NCI-H2171 (cell line): Measurements from ENCODE around the gene FAM114A2.
"Not testable (repeated sequence)": the region's sequence is repeated elsewhere in the genome, so short reads cannot be mapped to it uniquely, and the experiment has no call there.

ENCODE experiments used
- DNase-seq: peaks from one replicate; lab custom pipeline; 2025; lab: John Stamatoyannopoulos, UW

Gene FAM114A2

DNA sequence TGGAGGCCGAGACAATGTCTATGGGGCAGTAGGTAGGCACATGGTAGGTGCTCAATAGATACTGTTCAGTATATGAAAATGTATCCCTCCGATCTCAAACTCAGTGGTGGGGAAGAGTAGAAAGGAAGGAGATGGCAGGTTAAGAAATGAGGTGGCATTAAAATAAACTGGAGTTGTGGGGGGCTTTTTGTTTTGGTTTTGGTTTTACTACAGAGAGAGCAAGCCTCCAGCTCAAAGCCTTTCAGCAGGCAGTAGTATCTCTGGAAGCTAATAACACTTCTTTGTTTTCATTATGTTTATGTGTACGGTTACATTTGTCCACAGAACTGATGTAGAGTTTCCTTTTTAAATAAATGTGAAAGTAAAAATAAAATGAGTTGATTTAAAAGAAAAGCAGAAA is 8.6 kb upstream of the FAM114A2 start:
- no peak for DNase-seq

DNA sequence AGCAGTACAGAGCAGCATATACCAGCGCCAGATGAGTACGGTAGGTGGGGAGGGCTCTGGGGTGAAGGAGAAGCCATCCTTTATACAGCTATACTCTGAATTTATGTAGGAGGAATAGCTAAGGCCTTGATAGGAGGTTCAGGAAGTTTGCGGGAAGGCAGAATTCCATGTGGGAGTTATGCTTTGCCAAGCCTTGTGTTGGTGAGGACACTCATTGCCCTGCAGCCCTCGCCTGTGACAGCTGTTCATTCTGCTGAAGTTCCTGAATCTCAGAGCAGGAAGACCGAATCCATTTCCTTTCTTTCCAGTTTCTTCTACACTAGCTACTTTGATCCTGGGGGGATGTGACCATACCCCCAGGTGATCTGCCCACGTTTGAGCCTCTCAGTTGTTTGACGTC is 7.8 kb upstream of the FAM114A2 start:
- no peak for DNase-seq

DNA sequence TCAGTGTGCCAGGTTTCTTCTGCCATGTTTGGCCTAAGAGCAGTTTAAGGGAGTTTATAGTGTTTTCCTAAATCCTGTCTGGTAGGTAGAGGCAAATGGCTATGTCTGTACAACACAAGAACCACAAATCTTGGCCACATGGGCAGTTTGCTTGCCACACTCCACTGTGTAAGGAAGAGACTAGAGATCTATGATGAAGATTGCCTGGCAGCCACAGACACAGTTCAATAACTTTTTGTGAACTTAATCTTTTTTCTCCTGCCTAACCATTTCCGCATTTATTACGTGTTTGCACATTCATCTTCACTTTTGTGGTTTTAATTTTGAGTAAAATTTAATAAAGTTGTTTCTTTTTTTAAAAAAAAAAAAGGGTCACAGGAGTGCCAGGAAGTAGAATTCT is 5.9 kb upstream of the FAM114A2 start:
- DNase-seq: no peak

DNA sequence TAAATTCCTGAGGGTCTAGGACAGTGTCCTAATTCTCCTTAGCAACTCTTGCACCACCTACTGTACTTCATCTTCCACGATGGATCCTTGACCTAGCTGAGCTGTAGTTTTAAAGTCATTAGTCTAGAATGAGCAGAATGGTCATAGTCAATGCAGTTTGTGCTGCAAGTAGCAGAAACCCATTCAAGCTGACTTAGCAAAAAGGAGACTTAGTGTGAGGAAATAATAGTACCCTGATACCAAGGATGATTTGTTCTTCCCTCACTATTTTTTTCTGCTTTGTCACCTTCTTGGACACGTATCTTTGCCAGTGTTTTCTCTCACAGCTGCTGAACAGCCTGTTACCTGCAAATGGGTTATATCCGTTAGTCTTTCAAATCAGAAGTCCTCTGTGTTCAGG is 5.4 kb upstream of the FAM114A2 start:
- DNase-seq: no peak

DNA sequence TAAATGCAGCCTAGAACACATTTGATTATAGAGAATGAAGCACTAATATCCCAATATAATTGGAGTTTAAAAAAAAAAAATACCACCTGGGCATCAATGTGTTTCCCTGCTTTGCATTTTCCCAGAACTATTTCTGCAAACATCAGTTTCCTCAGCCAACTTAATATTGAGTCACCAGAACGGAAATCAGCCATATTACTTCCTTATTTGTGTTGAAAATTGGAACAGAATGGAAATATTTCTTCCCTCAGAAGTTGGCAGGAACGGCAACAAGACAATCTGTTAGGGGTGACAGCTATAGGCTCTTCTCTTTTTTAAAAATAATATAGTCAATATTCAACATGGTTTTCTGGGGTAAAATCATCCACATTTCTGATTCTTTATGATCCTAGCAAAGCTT is 4.1 kb upstream of the FAM114A2 start:
- DNase-seq: no peak

DNA sequence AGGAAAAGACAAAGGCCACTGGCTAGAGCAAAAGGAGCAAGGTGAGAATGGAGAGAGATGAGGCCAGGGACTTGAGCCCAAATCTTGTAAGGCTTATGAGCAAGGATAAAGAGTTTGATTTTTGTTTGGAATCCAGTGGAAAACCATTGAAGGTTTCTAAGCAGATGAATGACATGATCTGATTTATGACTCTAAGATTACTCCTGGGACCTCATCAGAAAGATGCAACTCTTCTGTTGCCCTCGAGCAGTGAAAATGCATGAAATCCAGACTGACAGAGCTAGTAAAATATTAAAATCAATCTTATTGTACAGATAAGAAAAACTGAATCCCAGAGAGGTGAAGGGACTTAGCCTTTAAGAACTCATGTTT is 734 bp upstream of the FAM114A2 start:
- DNase-seq: no peak

DNA sequence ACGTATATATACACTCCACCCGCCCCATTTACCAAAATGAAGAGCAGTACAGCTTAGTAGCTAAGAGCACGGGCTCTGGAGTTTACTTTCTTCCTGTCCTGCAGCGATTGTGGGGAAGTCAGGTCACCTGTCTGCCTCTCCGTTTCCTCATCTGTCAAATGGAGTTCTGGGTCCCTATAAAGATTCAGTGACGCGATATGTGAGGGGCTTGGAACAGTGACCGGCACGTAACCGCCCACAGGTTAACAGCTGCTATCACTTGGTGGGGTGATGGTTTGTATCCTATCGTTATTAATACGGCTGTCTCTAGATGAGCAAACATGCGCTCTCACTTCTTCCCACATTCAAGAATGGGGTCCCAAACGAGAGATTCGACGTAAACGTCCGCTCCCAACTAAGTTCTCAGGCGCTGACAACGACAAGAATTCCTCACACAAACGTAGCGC is 426 bp downstream of the FAM114A2 start:
- no peak for DNase-seq

DNA sequence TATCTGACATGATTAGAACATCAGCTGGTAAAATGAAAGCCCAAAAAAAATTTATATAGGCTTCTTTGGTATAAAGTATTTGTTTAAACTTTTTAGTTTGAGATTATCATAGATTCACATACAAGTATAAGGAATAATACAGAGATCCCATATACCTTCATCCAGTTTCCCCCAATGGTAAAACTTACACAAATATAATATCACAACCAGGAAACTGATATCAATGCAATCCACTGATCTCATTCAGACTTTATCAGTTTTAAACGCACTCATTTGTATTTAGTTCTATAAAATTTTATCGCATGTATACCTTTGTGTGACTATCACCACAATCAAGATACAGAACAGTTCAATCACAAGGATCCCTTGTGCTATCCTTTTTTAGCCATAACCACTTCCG is 3.8 kb downstream of the FAM114A2 start:
- DNase-seq: no peak

DNA sequence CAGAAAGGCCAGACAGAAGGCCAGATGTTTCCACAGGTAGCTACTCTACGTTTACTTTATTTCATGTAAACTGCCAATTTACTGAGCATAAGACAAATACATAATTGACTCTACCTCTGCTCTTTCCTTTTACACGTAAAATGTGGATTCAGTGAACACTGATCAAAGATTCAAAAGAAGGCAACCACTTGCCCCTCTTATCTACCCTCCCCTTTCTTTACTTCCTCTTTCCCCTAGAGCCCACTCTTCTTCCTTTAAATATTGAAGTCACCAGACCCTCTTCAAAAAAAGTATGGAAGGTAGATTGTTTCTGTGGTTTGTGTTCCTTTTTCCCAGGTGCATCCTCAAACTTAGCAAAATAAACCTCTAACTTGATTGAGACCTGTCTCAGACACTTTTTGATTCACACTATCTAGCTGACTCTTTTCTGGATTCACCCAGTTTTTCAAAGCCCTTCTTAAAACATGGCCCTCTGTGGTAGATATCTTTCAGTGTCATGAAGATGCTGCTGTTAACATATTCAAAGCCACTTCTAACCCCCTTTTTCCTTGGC is 6.7 kb downstream of the FAM114A2 start:
- DNase-seq: no peak

DNA sequence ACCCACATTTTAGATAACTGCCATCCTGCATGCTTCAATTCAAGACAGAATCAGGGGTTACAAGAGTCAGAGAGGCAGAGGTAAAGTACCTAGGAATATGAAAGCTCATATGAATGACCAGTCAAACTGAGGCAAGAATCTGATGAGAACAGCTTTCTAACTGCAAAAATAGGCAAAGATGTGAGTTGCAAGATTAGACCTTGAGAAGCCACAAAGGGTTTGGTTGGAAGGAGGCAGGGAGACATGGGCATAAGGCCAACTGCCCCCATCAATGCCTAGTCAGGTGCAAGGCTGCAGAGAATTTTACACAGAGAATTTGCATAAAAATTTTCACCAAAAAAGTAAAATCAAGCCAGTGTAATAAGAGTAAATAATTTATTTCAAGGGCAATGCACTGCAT is 12.8 kb downstream of the FAM114A2 start:
- no peak for DNase-seq

DNA sequence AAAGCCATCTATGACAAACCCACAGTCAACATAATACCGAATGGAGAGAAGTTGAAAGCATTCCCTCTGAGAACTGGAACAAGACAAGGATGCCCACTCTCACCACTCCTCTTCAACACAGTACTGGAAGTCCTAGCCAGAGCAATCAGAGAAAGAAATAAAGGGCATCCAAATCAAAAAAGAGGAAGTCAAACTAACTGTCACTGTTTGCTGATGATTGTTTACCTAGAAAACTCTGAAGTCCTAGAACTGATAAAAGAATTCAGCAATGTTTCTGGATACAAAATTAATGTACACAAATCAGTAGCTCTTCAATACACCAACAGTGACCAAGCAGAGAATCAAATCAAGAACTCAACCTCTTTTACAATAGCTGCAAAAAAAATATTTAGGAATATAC is 19.8 kb downstream of the FAM114A2 start:
- not testable (repeated sequence) for DNase-seq

DNA sequence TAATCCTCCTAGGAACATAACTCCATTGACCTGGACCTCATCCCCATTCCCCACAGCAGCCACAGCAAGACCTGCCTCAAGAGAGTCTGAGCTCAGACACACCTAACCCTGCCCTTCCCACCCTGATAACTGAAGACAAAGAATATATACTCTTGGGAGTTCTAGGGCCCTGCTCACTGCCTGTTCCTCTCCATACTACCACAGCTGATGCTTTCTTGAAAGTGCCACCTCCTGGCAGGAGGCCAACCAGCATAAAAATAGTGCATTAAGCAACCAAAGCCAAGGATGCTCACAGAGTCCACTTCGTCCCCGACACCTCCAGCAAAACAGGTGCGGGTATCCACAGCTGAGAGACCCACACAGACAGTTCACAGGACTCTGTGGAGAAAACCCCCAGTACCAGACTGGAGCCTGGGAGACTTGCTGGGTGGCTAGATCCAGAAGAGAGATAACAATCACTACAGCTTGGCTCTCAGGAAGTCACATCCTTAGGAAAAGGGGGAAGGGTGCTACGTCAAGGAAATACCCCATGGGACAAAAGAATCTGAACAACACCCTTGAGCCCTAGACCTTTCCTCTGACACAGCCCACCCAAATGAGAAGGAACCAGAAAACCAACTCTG is 23.5 kb downstream of the FAM114A2 start:
- DNase-seq: no peak

DNA sequence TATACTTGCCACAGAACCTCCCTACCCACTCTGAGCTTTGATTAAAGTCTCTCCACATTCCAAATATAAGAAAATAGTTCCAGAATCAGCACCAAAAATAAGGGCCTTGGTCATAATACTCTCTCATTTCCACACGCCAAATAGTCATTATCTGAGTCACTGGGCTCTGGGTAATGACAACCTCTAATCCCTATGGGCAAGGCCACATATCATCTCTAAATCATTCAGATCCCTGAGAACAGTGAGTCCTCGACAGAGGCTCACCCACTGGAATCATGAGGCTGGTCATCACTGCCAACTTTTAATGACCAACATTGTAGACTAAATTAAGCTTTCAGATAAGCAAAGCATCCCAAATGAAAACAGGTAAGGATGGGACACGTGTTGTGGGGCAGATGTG is 28.1 kb downstream of the FAM114A2 start:
- DNase-seq: no peak

DNA sequence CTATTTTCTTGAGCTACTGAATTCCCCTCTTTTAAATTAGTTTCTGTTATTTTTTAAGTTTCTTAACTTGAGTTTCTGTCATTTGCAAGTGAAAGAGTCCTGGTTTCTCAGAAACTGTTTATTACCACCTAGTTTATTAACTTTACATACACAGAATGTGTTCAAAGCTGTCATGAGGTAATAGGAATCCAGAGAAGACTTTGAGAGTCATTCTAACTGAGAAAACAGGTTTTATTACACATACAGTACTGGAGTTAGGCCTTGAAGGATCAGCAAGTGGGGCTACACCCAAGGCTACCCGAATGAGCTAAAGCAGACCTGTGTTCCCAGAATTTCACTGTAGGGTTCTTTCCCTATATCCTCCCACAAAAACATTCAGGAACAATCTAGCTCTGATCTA is 33.1 kb downstream of the FAM114A2 start:
- DNase-seq: no peak

DNA sequence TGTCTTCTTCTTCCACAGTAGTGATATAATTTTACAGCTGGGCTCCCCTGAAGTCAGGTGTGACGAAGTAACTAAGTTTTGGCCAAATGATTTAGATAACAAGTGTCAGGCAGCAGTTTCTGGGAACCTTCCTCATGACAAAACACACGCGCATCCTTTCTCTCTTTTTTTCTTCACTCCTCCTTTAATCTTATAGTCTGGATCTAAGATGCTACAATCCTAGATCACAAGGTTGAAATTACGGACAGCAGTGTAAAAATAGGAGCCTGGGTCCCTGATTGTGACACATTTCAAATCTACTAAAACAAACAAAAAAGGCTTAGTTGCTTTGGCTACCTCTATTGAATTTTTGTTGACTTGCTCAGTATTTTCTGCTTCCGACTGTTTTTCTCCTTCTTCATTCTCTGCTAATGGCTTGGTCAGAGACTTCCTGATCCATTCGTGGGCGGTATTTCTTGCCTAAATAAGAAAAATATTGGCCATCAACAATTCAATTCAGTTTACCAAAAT is 36.1 kb downstream of the FAM114A2 start:
- no peak for DNase-seq

DNA sequence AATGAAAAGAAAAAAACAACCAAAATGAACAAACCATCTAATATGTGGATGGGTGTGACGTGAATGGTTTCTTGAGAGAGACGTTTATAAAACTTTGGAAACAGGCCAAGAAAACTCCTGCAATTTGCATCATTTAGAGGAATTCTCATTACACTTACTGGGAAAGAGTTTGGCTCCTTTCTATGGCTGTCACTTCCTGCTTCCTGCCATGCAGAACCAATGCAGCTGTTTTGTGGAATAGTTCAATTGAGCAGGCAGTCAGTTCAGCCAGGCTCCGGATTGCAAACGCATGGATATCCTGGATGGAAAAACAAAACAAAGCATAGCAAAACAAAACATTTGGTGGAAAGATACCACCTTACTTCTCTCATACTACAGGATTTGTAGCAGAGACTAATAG is 36.6 kb downstream of the FAM114A2 start:
- DNase-seq: no peak

DNA sequence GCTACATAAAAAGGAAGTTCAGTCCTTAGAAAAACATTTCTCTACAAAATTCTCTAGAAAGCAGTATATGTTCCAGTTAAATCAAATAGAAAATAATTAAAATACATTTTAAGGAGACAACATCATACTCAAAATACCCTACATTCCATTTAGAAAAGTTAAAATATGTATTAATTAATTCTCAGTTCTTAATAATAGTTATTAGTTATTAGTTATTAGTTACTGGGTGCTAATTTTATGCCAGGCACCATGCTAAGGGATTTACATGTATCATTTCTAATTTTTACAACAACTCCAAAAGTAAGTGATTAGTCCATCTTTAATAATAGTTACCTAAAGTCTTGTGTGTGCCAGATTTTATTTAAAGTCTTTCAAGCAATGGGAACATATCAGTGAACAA is 38.0 kb downstream of the FAM114A2 start:
- DNase-seq: no peak

DNA sequence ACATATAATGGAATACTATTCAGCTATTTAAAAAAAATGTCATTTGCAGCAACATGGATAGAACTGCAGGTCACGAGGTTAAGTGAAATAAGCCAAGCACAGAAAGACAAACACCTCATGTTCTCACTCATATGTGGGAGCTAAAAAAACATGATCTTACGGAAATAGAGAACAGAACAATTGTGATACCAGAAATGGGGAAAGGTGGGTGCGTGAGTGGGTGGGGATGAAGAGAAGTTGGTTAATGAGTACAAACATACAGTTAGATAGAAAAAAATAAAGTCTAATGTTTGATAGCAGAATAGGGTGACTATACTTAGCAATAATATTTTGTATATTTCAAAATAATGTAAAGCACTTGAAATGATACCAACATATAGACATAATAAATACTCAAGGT is 38.7 kb downstream of the FAM114A2 start:
- no peak for DNase-seq

DNA sequence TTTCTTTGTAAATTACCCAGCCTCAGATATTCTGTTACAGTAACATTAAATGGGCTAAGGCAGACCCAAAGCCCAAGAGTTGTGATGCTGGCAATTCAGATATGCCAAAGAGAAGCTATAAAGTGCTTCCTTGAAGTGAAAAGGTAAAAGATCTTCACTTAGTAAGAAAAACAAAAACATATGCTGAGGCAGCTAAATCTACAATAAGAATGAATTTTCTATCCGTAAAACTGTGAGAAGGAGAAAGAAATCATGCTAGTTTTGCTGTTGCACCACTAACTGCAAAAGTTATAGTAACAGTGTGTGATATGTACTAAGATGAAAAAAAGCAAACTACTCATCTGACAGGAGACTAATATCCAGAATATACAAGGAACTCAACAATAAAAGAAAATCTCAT is 39.9 kb downstream of the FAM114A2 start:
- DNase-seq: no peak

DNA sequence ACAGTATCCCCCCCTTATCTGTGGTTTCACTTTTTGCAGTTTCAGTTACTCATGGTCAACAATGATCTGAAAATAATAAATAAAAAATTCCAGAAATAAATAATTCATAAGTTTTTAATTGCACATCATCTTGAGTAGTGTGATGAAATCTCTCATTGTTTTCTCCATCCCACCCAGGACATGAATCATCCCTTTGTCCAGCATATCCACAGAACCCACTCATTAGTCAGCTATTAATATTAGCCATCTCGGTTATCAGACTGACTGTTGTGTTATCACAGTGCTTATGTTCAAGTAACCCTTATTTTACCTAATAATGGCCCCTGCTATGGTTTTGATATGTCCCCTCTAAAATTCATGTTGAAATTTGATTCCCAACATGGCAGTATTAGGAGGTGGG is 40.7 kb downstream of the FAM114A2 start:
- DNase-seq: no peak

DNA sequence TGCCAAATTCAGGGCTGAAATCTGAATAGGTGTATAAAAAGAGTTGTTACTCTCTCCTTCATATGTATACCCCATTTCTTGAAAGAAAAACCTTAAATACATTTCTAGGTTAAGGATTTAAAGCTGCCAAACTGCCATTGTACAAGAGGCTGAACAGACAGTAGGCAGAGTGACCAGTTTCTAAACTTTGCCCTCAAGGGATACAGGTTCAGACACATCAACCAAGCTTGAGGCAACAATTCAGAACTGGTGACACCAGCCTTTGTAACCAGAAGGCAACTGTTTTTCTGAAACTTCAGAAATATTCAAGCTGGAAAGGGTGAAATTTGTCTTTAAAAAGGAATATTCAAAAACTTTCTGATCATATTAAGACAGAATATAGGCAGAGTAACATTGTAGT is 47.5 kb downstream of the FAM114A2 start:
- no peak for DNase-seq

DNA sequence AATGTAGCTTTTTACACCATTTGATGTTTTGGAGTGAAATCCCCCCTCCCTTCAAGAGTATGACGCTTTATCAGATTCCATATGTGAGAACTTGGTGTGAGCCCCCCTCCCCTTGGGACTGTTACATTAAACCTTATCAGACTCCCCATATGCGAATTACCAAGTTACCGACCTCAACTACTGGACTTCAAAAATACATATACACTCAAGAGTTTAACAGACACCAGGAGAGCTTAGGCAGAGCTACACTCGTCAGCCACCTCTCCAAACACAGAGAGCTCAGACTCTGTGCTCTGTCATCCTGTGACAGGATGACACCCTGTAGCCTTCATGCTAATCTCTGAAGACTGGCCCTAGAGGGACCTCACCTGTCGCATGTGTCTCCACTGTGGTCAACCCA is 50.2 kb downstream of the FAM114A2 start:
- no peak for DNase-seq

DNA sequence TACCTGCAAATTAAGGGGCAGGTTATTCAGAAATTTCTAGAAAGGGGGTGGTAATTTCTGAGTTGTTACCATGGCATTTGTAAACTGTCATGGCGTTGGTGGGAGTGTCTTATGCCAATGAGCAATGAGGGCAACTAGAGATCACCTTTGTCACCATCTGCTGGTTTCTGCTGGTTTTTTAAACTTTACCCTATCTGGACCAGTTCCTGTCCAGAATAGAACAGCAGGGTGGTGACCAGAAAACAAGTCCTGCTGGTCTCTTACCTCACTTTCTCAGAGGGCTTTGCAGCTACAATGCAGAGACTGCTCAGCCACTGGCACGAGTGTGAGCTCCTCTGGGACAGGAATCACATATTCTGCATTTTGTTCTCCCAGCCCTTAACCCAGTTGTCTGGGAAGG is 51.4 kb downstream of the FAM114A2 start:
- no peak for DNase-seq

DNA sequence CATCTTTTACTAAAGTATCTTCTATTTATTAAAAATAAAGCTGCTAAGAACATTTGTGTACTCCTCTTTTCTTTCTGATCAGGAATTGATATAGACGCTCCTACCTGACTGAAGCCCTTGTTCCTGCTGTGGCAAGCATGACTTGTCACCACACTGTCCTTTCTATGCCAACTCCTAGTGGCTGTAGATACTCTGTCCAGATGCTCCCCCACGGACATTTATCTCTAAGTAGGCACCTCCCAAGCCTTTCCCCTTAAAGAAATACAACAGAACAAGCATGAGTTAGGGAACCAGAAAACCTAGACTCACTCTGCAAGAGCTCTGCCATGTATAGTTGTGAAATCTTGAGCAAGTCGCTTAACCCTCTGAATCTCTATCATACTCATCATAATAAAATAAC is 53.2 kb downstream of the FAM114A2 start:
- DNase-seq: no peak
